Stimulated activated CD4-positive, alpha-beta T cell treated with anti-CD3 and anti-CD28 coated beads, Interleukin-2, amount 100 ng/mL, for 48 hours (primary cell): Measurements from ENCODE around the gene TOB1.
A peak's percentile ranks its signal among the peaks of the same experiment; 100 is the strongest.

Source experiments
- DNase-seq, 2 donors: peaks; one replicate each; pipeline ENCODE4 v3.0.0-alpha.2; 2020

Gene TOB1

DNA sequence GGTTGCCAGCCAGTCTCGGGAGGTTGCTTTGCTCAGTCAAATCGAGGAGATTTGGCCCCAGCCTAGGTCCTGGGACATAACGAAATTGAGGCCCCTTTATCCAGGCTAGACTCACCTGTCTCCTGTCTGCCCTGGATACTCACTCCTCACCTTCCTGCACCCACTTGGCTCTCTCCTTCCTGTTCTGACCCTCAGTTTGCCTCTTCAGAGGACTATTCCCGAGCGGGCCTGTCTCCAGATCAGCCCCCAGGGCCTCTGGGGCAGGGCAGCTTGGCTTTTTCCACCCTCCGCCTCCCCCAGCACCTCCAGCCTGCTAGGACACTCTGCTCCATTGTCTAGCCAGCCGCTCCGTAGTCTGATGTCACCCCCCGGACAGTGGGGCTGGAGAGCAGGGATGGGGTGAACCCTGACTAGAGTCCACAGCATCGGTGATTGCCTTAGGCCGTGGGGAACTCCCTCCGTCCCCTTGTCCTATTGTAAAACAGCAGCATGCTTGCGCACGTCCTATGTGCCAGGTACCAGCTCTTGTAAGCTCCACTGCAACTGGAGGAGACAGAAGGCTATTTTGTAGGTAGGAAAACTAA is 21.9 kb downstream of the TOB1 start:
- no peak for DNase-seq

GRCh38 chr17:50843150-50843905 is 22.8 kb downstream of the TOB1 start:
- no peak for DNase-seq

- DNase-seq: no peak
Measured at GRCh38 chr17:50842506-50843149, 23.5 kb downstream of the TOB1 start.

DNA sequence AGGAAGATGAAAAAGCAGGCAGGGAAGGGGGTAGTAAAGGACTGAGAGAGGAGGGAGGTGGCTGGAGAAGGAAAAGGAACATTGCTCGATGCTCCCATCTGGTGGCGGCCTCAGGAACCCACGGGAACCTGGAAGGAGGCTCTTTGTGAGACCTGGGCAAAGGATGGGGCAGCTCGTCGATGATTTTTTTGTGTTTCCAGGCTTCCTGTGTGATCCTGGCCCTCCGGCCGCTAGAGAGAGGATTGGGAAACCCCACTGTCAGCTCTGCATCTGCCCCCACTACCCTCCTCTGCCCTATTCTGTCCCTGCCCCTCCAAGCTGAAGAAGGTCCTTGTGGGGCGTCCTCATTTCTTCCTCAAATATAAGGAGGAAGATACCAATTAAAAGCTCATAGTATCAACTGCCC is 24.2 kb downstream of the TOB1 start:
- peak; percentile 46 to 53 for DNase-seq

- no peak for DNase-seq
Measured at GRCh38 chr17:50841277-50841948, 24.7 kb downstream of the TOB1 start.

GRCh38 chr17:50840311-50840851 is 25.8 kb downstream of the TOB1 start:
- DNase-seq: no peak

- DNase-seq: no peak
Measured at GRCh38 chr17:50839591-50840310, 26.4 kb downstream of the TOB1 start.

- DNase-seq: no peak
Measured at GRCh38 chr17:50837980-50838954, 27.9 kb downstream of the TOB1 start.

DNA sequence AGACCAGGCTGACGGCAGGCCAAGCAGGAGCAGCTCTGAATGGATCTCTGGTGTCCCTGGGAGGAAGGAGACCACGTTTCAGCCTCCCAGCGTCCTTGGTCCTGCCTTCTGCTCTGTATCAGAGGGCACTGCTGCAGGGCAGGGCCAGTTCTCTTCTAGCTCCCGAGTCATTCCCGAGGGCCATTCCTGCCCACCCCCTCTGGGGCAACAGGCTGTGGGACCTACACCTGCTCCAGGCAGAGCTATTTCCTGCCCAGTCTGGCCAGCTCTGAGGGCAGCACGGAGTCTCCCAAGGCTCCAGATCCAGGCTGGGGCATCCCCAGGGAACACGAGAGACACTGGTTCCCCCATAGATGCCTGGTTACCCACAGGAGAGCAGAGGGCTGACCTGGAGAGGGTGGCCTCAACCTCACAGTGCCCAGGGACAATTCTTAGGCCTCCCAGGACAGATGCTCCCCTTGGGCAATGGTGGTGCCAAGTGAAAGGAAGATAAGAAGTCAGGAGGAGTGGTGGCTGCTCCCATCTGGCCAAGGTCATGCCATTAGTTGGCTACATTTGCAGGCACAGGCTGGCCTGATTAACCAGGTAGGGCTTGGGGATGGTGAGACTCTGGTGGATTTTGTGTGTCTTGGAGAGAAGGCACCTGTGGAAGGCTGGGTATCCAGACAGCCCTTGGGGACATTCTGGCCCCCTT is 28.7 kb downstream of the TOB1 start:
- no peak for DNase-seq

DNA sequence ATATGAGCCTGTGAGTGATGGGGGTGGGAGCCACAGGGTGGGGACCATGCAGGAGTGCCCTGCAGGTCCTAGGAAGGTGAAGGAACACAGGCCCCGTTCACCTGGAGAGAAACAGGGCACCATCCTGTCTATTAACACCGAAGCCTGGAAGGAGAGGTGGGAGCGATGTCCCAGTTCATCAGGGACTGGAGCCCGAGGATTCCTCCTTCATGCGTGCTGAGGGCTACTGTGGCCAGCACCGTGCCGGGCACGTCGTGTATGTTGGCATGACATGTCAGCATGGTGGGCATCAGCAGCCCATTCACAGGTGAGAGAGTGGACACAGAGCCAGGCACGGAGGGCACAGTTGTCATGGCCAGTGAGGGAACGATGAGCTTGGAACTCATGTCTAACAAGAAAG is 29.3 kb downstream of the TOB1 start:
- DNase-seq: no peak

DNA sequence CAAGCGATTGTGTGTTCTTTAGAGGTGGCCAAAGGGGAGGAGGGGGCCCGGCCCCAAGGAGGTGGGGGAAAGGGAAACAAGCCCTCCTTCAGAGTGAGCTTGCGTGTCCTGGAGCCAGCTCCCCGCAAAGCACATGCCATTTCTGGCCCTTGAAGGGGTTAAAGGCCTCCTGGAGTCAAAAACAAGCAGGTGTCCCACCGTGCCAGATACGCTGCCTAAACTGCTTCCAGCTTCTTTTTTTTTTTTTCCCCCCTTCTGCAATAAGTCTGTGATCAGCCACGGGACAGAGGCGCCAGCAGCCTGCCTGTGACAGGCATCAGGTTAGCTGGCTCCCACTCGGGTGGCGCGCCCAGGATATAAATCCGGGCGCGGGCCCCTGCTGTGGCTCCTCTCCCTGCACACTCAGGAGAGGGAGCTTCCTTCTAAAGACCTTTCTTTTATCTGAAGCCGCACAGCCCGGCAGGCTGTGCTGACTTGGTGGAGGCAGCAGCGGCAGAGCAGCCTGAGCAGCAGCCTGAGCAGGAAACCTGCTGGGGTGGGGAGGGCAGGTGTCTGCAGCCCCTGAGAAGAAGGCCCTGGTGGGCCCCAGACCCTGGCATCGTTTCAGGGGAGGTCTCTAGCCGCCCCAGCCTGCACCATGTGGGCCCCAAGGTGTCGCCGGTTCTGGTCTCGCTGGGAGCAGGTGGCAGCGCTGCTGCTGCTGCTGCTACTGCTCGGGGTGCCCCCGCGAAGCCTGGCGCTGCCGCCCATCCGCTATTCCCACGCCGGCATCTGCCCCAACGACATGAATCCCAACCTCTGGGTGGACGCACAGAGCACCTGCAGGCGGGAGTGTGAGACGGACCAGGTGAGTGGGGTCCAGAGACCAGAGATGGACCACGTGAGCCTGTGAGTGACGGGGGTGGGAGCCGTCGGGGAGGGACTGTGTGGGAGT is 30.6 kb downstream of the TOB1 start, which contains the start of gene WFIKKN2:
TSS of gene WFIKKN2 (plus strand) at position 286 of the 934 bp plus-strand sequence. CDS start at position 638, 352 bp downstream.
- no peak for DNase-seq

DNA sequence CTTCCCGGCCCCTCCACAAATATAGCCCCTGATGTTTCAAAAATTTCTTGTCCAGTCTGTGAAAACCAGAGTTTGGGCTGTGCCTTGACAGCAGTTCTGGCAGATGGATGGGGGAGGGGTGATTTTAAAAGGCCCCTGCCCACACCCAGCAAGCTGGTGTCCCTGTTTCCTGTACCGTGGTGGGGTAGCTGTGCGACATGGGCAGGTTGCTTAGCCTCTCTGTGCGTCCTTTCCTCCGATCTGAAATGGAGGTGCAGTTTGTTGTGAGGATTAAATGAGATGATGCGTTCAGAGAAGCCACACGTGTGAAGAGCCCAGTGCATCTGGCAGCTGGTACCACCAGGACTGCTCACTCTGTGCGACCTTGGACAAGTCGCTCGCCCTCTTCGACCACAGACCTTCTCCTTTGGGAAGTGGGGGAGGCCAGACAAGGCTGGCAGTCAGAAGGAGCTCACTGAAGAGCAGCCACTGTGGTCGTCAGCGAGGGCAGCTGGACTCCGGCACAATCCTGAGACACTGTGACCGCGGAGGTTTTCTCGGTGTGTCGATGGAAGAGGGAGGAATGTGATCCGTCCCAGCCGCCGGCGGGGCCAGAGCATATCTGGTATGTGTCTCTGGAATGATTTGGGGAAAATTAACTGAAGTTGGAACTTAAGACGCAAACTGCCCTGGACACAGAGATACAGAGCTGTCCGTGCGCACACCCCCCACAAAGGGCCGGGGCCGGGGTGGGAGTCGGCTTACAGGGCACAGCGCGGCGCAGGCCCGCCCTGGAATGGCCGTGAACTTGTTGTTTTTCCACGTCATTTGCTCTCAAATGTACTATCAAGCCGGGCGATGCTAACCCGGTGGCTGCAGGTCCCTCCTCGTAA is 31.5 kb downstream of the TOB1 start:
- DNase-seq: no peak

- no peak for DNase-seq
Measured at GRCh38 chr17:50833510-50834428, 32.4 kb downstream of the TOB1 start.

GRCh38 chr17:50832864-50833381 is 33.2 kb downstream of the TOB1 start:
- DNase-seq: no peak

DNA sequence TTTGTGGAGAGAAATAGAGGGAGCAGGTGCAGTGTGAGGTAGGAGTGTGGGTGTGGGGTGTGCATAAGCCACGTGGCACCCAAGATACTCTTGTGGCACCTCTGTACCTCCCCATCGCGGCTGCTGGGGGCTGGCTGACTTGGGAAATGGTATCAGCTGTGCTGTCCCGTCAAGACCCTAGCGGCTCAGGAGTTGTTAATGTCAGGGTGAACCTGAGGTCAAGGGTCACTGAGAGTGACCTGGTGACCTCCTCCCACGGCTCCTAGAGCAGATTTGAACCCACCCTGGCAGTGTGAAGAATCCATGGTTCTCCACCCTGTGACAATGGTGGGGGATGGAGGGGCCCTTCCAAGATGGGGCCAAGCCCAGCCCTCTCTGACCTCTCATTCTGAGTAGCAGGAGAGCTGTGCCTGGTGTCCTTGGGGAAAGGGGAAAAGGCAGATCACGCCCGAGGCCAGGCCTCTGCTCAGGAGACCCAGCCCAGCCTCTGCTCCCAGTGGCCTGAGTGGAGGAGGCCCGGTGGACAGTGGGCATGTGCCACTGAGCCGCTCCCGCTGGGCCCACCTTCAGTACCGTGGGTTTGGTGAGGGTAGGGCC is 33.8 kb downstream of the TOB1 start:
- DNase-seq: no peak

GRCh38 chr17:50831471-50831928 is 34.7 kb downstream of the TOB1 start:
- DNase-seq: no peak
